ENCODE data around the gene KAT14. TPM values are rescaled to one million over a fixed set of nuclear protein-coding genes. Genes with fewer than 3 reads are reported as not detected.

KAT14 gene
- total and polyA plus RNA-seq, 5 experiments from 2014 or later: 20.3 to 28.1 (median 24.7) TPM

Other genes with a start within 250 kb of the KAT14 start
- gene SNX5, start 169.1 kb upstream of the KAT14 start, total RNA-seq: 10 to 100 TPM; 56.9 to 68.2 TPM
- gene SNX5, start 169.1 kb upstream of the KAT14 start, polyA plus RNA-seq: 10 to 100 TPM; 38.8 to 58.6 (median 44.4) TPM
- gene MGME1, start 168.8 kb upstream of the KAT14 start, total RNA-seq: 10 to 100 TPM; 10.4 to 11.5 TPM
- 1 to 10 TPM; 1.1 to 5.1 (median 2.1) TPM for gene MGME1, start 168.8 kb upstream of the KAT14 start, polyA plus RNA-seq
- gene OVOL2, start 79.9 kb upstream of the KAT14 start, total RNA-seq: not detected
- not detected for gene OVOL2, start 79.9 kb upstream of the KAT14 start, polyA plus RNA-seq
- 10 to 100 TPM; 19.0 to 22.5 TPM for gene PET117, start within 50 bp of the KAT14 start, total RNA-seq
- 10 to 100 TPM; 32.4 to 41.4 (median 36.2) TPM for gene PET117, start within 50 bp of the KAT14 start, polyA plus RNA-seq
- gene ZNF133, start 150.7 kb downstream of the KAT14 start, total RNA-seq: 1 to 10 TPM; 8.4 to 9.3 TPM
- gene ZNF133, start 150.7 kb downstream of the KAT14 start, polyA plus RNA-seq: 1 to 10 TPM; 4.3 to 6.8 (median 6.7) TPM